ENCODE measurements around the gene ZNF699.

ZNF699 gene

DNA sequence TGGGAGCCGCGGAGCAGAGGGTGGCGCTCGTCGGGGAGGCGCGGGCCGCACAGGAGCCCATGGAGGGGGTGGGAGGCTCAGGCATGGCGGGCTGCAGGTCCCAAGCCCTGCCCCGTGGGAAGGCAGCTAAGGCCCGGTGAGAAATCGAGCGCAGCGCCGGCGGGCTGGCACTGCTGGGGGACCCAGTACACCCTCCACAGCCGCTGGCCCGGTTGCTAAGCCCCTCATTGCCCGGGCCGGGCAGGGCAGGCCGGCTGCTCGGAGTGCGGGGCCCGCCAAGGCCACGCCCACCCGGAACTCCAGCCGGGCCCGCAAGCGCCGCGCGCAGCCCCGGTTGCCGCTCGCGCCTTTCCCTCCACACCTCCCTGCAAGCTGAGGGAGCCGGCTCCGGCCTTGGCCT, 26.2 kb downstream of the ZNF699 start:
- DNase-seq, result peak; percentile 24

DNA sequence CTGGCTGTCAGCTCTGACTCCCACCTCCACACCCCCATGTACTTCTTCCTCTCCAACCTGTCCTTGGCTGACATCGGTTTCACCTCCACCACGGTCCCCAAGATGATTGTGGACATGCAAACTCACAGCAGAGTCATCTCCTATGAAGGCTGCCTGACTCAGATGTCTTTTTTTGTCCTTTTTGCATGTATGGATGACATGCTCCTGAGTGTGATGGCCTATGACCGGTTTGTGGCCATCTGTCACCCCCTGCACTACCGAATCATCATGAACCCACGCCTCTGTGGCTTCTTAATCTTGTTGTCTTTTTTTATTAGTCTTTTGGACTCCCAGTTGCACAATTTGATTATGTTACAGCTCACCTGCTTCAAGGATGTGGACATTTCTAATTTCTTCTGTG, 58.4 kb downstream of the ZNF699 start:
- DNase-seq, result no peak

DNA sequence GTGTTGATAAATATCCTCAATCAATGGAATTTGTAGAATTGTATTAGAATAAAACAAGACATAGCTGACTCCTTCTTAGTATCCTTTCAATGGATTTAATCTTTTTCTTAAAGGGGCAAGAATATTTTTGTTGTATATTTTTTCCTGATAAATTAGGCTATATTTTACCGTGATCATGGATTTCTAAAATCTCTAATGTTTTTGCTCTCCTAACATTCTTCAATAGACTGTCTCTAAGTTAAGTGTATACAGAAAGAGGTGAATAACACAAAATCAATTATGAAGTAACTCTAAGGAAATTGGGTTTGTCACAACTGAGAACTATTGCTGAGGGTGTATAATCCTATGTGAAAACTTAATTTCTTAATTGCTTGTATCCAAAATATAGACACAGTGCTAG, 59.0 kb downstream of the ZNF699 start, which contains the start of gene OR7E24:
OR7E24 (plus strand) TSS at position 301 of the 400 bp plus-strand sequence. CDS start 114 bp downstream, outside the sequence.
- DNase-seq, result no peak
